Naive B cell (primary cell): ENCODE measurements around the gene RNF220. TPM values are rescaled to one million over a fixed set of nuclear protein-coding genes. Genes with fewer than 3 reads are reported as not detected.

Experiments used
- ATAC-seq, 2 donors: fragments of 150-1000 bp; cut with Tn5 transposase; 2 replicates each; pipeline ENCODE4 v1.10.0; 2021; ENCODE audit warnings: low read depth in 2 of 2, mild to moderate bottlenecking in 2 of 2, moderate library complexity in 2 of 2
- DNase-seq: peaks from one replicate; pipeline ENCODE4 v3.0.0; 2022
- H3K27ac Mint-ChIP-seq, 6 donors: one replicate each; pipeline ENCODE4 v1.8.0; 2020 to 2022; ENCODE audit warnings: mild to moderate bottlenecking in 6 of 6, mixed read lengths in 6 of 6, moderate library complexity in 5 of 6, inconsistent platforms in 2 of 6
- H3K27me3 Mint-ChIP-seq, 3 donors: one replicate each; pipeline ENCODE4 v1.8.0; 2021 to 2022; ENCODE audit warnings: mixed read lengths in 3 of 3, mild to moderate bottlenecking in 1 of 3
- H3K36me3 Mint-ChIP-seq, 2 donors: one replicate each; pipeline ENCODE4 v1.8.0; 2020 to 2022; ENCODE audit warnings: mixed read lengths in 2 of 2, inconsistent platforms in 1 of 2, mild to moderate bottlenecking in 1 of 2
- H3K4me1 Mint-ChIP-seq, 3 donors: one replicate each; pipeline ENCODE4 v1.8.0; 2020 to 2022; ENCODE audit warnings: mixed read lengths in 3 of 3, inconsistent platforms in 1 of 3, mild to moderate bottlenecking in 1 of 3, moderate library complexity in 1 of 3
- H3K4me3 Mint-ChIP-seq, 8 donors: one replicate each; pipeline ENCODE4 v1.8.0; 2020 to 2022; ENCODE audit warnings: mild to moderate bottlenecking in 8 of 8, mixed read lengths in 8 of 8, moderate library complexity in 8 of 8, inconsistent platforms in 2 of 8
- H3K9me3 Mint-ChIP-seq, 7 donors: one replicate each; pipeline ENCODE4 v1.8.0; 2020 to 2022; ENCODE audit warnings: mixed read lengths in 7 of 7, mild to moderate bottlenecking in 5 of 7, inconsistent platforms in 2 of 7, moderate library complexity in 1 of 7
- polyA plus RNA-seq, 6 donors: library from polyadenylated mRNA; unstranded; fragments of 300-500 nt; fragmentation: Illumina TruSeq; gene quantifications; one replicate each; pipeline ENCODE4 v1.2.3, GENCODE V29; 2021; ENCODE audit warnings: low read depth in 6 of 6

Gene RNF220
- polyA plus RNA-seq, 6 donors from 2014 or later: 75.3 to 117 (median 82.4) TPM

DNA sequence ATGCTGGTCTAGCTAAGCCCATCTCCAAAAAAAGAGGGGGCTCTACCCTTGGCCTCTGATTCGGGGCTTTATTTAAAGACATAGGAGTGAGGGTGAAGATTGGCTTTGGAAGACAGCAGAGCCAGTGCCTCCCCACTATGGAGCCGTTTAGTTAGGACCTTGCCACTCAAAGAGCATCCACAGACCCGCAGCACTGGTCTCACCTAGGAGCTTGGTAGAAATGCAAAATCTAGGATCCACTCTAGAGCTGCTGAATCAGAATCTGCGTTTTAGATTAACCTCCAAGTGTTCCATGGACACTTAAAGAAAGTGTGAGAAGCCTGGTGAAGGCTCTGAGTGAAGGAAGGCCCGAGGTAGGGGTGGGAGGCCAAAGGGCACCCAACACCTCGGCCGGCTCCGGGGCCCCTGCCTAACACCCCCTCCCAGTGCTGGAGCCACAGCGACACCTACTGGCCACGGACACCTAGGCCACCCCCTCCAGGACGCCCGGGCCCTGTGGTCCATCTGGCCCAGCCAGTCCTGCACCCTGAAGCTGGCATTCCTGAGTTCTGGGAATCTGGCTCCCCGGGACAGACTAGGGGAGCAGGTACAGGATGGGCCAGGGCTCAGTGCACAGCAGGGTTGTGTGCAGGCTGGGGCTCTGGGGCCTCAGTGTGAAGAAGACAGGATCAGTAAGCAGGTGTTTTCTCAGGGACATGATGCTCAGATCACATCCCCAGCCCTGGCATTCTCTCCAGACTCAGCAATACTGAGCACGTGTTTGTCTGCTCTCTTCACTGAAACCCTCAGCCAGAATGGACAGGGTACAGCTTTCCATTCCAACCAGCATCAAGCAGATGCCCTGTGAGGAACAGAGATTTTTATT is 190.0 kb downstream of the RNF220 start:
- Mint-ChIP-seq H3K4me1 (no peaks in the 10 kb centered on the region), H3K9me3 (no peaks in the 10 kb centered on the region), H3K36me3 (no peaks in the 10 kb centered on the region), H3K27me3 (peaks cover 0 to 9% (median 5%) of the 10 kb centered on the region in 3 donors), H3K27ac (no peak overlapping the region), H3K4me3 (no peak overlapping the region)
- ATAC-seq (peak; percentile 87 to 89), DNase-seq (peak; percentile 59)

GRCh38 chr1:44596511-44596910 is 191.5 kb downstream of the RNF220 start:
- peaks cover 0 to 9% (median 5%) of the 10 kb centered on the region in 3 donors for H3K27me3 Mint-ChIP-seq
- H3K27ac Mint-ChIP-seq: no peak overlapping the region
- ATAC-seq: no peak

GRCh38 chr1:44598167-44598566 is 193.1 kb downstream of the RNF220 start:
- no peak overlapping the region for H3K4me3 Mint-ChIP-seq
- no peaks in the 10 kb centered on the region for H3K9me3 Mint-ChIP-seq
- H3K27me3 Mint-ChIP-seq: peaks cover 0 to 9% (median 5%) of the 10 kb centered on the region in 3 donors
- no peak overlapping the region for H3K27ac Mint-ChIP-seq
- ATAC-seq (no peak), DNase-seq (no peak)
- H3K36me3 Mint-ChIP-seq: no peaks in the 10 kb centered on the region
- no peaks in the 10 kb centered on the region for H3K4me1 Mint-ChIP-seq

More at GRCh38 chr1:44596511-44596910, 191.5 kb downstream of the RNF220 start:
- Mint-ChIP-seq H3K4me1 (no peaks in the 10 kb centered on the region), H3K4me3 (no peak overlapping the region), H3K36me3 (no peaks in the 10 kb centered on the region), H3K9me3 (no peaks in the 10 kb centered on the region)
- no peak for DNase-seq

GRCh38 chr1:44602634-44603628 is 197.9 kb downstream of the RNF220 start:
- Mint-ChIP-seq H3K27me3 (peaks cover under 1 to 6% (median 4%) of the 10 kb centered on the region in 3 donors), H3K4me1 (no peaks in the 10 kb centered on the region), H3K27ac (no peak overlapping the region), H3K36me3 (no peaks in the 10 kb centered on the region), H3K9me3 (peaks cover 0 to 2% (median 0%) of the 10 kb centered on the region in 7 donors), H3K4me3 (no peak overlapping the region)
- ATAC-seq: no peak
- no peak for DNase-seq

GRCh38 chr1:44603718-44604117 is 198.7 kb downstream of the RNF220 start:
- Mint-ChIP-seq H3K36me3 (no peaks in the 10 kb centered on the region), H3K4me3 (no peak overlapping the region), H3K27me3 (peaks cover 4 to 7% (median 6%) of the 10 kb centered on the region in 3 donors), H3K9me3 (peaks cover 0 to 2% (median 0%) of the 10 kb centered on the region in 7 donors), H3K27ac (no peak overlapping the region), H3K4me1 (no peaks in the 10 kb centered on the region)
- ATAC-seq (no peak), DNase-seq (no peak)

GRCh38 chr1:44604157-44604955 is 199.3 kb downstream of the RNF220 start:
- Mint-ChIP-seq H3K9me3 (peaks cover 0 to 2% (median 0%) of the 10 kb centered on the region in 7 donors), H3K36me3 (no peaks in the 10 kb centered on the region), H3K4me1 (no peaks in the 10 kb centered on the region), H3K4me3 (no peak overlapping the region), H3K27ac (no peak overlapping the region), H3K27me3 (peaks cover 4 to 8% (median 6%) of the 10 kb centered on the region in 3 donors)
- ATAC-seq: no peak
- no peak for DNase-seq

DNA sequence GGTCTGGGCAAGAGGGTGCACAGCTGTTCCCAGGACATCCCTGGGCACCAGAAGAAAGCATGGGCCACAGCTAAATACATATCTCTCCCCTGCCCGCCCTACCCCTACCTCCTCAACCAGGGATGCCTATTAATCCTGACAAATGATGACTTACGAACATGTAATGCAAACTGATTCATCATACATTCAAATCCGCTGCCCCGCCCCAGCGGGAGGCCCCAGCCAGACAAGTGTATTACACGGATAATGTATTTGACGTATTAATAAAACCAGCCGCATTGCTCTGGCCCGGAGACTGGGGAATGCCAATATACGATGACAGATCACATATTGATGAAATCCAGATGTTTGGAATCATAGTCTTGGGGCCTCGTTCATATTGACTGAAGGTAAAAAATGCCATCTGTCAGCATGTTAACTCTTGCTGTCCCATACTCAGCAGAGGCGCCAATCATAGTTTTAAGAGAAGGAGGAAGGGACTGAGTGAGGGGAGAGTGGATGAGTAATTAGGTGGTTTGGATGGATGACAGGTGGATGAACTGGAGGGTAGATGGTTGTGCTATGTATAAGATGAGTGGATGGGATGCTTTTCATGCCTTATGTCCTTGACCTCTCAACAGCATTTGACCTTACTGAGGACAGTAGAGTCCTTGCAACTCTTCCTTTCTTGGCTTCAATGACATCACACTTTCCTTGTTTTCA is 201.0 kb downstream of the RNF220 start:
- H3K27me3 Mint-ChIP-seq: peaks cover 4 to 8% (median 6%) of the 10 kb centered on the region in 3 donors
- H3K36me3 Mint-ChIP-seq: no peaks in the 10 kb centered on the region
- DNase-seq: no peak
- no peak for ATAC-seq
- H3K4me3 Mint-ChIP-seq: no peak overlapping the region
- H3K4me1 Mint-ChIP-seq: no peaks in the 10 kb centered on the region
- peaks cover 0 to 2% (median 0%) of the 10 kb centered on the region in 7 donors for H3K9me3 Mint-ChIP-seq
- no peak overlapping the region for H3K27ac Mint-ChIP-seq

DNA sequence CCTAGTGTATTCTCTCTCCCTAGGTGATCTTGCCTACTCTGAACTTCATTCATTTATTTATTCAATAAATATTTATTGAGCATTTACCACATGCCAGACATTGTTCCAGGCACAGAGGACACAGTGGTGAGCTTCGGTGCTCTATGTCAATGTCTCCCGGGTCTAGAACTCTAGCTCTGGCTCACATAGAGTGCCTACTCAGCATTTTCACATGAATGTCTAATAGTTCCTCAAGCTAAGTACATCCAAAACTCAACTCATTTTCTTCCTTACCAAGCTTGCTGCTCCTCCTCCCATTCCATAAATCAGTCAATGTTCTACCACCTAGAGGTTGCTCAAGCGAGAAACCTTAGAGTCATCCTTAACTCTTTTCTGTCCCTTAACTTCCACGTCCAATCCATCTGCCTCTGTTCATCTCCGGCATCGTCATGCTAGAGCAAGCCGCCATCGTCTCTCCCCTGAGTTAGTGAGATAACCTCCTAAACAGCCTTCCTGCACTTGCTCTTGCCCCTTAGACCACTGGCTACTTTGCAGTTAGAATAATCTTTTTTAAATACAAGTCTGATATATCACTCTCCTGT is 201.7 kb downstream of the RNF220 start:
- Mint-ChIP-seq H3K9me3 (peaks cover 0 to 2% (median 0%) of the 10 kb centered on the region in 7 donors), H3K36me3 (no peaks in the 10 kb centered on the region), H3K27me3 (peaks cover 4 to 10% (median 6%) of the 10 kb centered on the region in 3 donors), H3K4me1 (no peaks in the 10 kb centered on the region), H3K27ac (peak overlapping the region in 1 of 6 donors; percentile 29), H3K4me3 (no peak overlapping the region)
- DNase-seq (no peak), ATAC-seq (no peak)

DNA sequence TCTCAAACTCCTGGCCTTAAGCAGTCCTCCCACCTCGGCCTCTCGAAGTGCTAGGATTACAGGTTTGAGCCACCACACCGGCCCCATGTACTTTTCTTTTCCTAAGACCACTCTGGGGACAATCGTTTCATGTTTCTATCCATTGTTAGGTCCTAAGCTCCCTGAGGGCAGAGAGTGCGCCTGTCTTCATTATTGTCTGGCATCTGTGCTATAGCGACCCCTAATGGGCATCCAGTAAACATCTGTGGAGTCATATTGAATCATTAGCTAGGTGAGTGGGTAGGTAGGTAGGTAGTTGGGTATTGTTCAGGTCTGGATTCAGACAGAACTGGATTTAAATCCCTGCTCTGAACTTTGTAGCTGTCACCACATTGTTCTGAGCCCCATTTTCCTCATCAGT is 203.1 kb downstream of the RNF220 start:
- H3K9me3 Mint-ChIP-seq: peaks cover 0 to 2% (median 0%) of the 10 kb centered on the region in 7 donors
- ATAC-seq (no peak), DNase-seq (no peak)
- H3K4me3 Mint-ChIP-seq: no peak overlapping the region
- H3K27ac Mint-ChIP-seq: peak overlapping the region in 1 of 6 donors; percentile 63
- H3K27me3 Mint-ChIP-seq: peaks cover 4 to 17% (median 6%) of the 10 kb centered on the region in 3 donors
- no peaks in the 10 kb centered on the region for H3K4me1 Mint-ChIP-seq
- no peaks in the 10 kb centered on the region for H3K36me3 Mint-ChIP-seq

GRCh38 chr1:44609412-44609767 is 204.3 kb downstream of the RNF220 start:
- peaks cover 0 to 2% (median 0%) of the 10 kb centered on the region in 7 donors for H3K9me3 Mint-ChIP-seq
- ATAC-seq: no peak
- H3K36me3 Mint-ChIP-seq: no peaks in the 10 kb centered on the region
- H3K4me3 Mint-ChIP-seq: no peak overlapping the region
- H3K27me3 Mint-ChIP-seq: peaks cover 4 to 17% (median 6%) of the 10 kb centered on the region in 3 donors
- H3K4me1 Mint-ChIP-seq: no peaks in the 10 kb centered on the region
- no peak overlapping the region for H3K27ac Mint-ChIP-seq
- no peak for DNase-seq

DNA sequence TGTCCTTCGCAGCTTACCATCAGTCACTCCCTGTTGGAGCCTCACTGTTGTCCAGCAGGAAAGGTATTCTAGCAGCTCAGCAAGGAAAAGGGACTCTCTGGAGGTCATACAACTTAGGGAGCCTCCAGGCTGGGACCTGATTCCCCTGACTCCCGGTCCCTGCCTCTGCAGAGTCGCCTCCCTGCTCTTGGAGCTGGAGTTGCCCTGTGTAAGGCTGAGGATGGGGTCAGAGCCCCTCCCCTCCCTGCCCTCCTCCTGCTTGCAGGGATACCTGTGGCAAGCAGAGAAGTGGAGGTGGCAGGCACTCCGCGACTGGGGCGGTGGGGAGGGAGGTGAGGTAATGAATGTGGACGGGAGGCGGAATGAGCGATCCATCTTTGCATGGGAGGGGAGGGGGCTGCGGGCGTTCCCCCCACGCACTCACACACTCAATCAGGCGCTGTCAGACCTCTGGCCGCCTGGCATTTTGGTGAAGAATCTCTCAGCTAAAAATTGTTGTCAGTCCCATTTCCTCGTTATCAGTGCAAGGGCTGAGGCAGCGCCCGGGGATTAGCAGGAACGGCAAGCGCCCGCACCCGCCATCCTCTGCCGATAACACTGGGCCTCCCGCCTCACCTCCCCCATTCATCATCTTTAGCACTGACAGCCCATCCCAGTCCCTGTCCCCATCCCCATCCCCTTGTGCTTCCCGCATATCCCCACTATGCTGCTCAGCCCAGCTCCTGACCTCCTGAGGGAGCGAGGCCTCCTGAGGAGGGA is 204.9 kb downstream of the RNF220 start:
- no peak for DNase-seq

More for the DNA sequence above, 204.9 kb downstream of the RNF220 start:
- Mint-ChIP-seq H3K4me1 (no peaks in the 10 kb centered on the region), H3K36me3 (no peaks in the 10 kb centered on the region), H3K27ac (peak overlapping the region in 1 of 6 donors; percentile 28), H3K27me3 (peaks cover 4 to 17% (median 6%) of the 10 kb centered on the region in 3 donors), H3K9me3 (peaks cover 0 to 2% (median 0%) of the 10 kb centered on the region in 7 donors), H3K4me3 (no peak overlapping the region)
- no peak for ATAC-seq
